Measurements from ENCODE around the gene MTMR2.
"Not testable (repeated sequence)": the region's sequence is repeated elsewhere in the genome, so short reads cannot be mapped to it uniquely, and the experiment has no call there.

Gene MTMR2

GRCh38 chr11:95835768-95836488, 88.0 kb downstream of the MTMR2 start:
- Histone ChIP-seq H3K4me1 (ENCODE audit: insufficient read depth, low read length) (peaks cover 4% of the 10 kb centered on the region), H3K9me3 (ENCODE audit: low read length) (no peaks in the 10 kb centered on the region), H3K27ac (ENCODE audit: low read depth, low read length) (no peak overlapping the region), H3K9ac (ENCODE audit: low read length) (no peak overlapping the region), H3K27me3 (ENCODE audit: control insufficient read depth in 1 of 2, insufficient read depth in 2 of 2, low read length in 2 of 2) (no peaks in the 10 kb centered on the region), H3K36me3 (ENCODE audit: insufficient read depth, low read length) (peaks cover 43% of the 10 kb centered on the region), H3K4me3 (ENCODE audit: low read depth in 1 of 2, low read length in 2 of 2) (no peak overlapping the region)

- Histone ChIP-seq H3K27me3 (ENCODE audit: control insufficient read depth in 1 of 2, insufficient read depth in 2 of 2, low read length in 2 of 2) (no peaks in the 10 kb centered on the region), H3K4me3 (ENCODE audit: low read depth in 1 of 2, low read length in 2 of 2) (no peak overlapping the region), H3K4me1 (ENCODE audit: insufficient read depth, low read length) (peaks cover 4% of the 10 kb centered on the region), H3K9me3 (ENCODE audit: low read length) (no peaks in the 10 kb centered on the region), H3K27ac (ENCODE audit: low read depth, low read length) (no peak overlapping the region), H3K9ac (ENCODE audit: low read length) (no peak overlapping the region), H3K36me3 (ENCODE audit: insufficient read depth, low read length) (peaks cover 43% of the 10 kb centered on the region)
Observed at GRCh38 chr11:95835351-95835750, 88.6 kb downstream of the MTMR2 start.

GRCh38 chr11:95833378-95833777, 90.5 kb downstream of the MTMR2 start:
- H3K9me3 ChIP-seq (ENCODE audit: low read length): no peaks in the 10 kb centered on the region
- no peak overlapping the region for H3K27ac ChIP-seq (ENCODE audit: low read depth, low read length)
- H3K4me1 ChIP-seq (ENCODE audit: insufficient read depth, low read length): peaks cover 4% of the 10 kb centered on the region
- peaks cover 52% of the 10 kb centered on the region for H3K36me3 ChIP-seq (ENCODE audit: insufficient read depth, low read length)
- H3K9ac ChIP-seq (ENCODE audit: low read length): no peak overlapping the region
- H3K4me3 ChIP-seq (ENCODE audit: low read depth in 1 of 2, low read length in 2 of 2): no peak overlapping the region
- no peaks in the 10 kb centered on the region for H3K27me3 ChIP-seq (ENCODE audit: control insufficient read depth in 1 of 2, insufficient read depth in 2 of 2, low read length in 2 of 2)

GRCh38 chr11:95832763-95833162, 91.1 kb downstream of the MTMR2 start:
- no peak overlapping the region for H3K27ac ChIP-seq (ENCODE audit: low read depth, low read length)
- H3K4me1 ChIP-seq (ENCODE audit: insufficient read depth, low read length): peaks cover 4% of the 10 kb centered on the region
- H3K4me3 ChIP-seq (ENCODE audit: low read depth in 1 of 2, low read length in 2 of 2): no peak overlapping the region
- H3K27me3 ChIP-seq (ENCODE audit: control insufficient read depth in 1 of 2, insufficient read depth in 2 of 2, low read length in 2 of 2): no peaks in the 10 kb centered on the region
- no peaks in the 10 kb centered on the region for H3K9me3 ChIP-seq (ENCODE audit: low read length)
- peaks cover 50% of the 10 kb centered on the region for H3K36me3 ChIP-seq (ENCODE audit: insufficient read depth, low read length)
- H3K9ac ChIP-seq (ENCODE audit: low read length): no peak overlapping the region

- Histone ChIP-seq H3K4me3 (ENCODE audit: low read depth in 1 of 2, low read length in 2 of 2) (no peak overlapping the region), H3K9me3 (ENCODE audit: low read length) (no peaks in the 10 kb centered on the region), H3K4me1 (ENCODE audit: insufficient read depth, low read length) (peaks cover 3% of the 10 kb centered on the region), H3K27me3 (ENCODE audit: control insufficient read depth in 1 of 2, insufficient read depth in 2 of 2, low read length in 2 of 2) (no peaks in the 10 kb centered on the region), H3K36me3 (ENCODE audit: insufficient read depth, low read length) (peaks cover 49% of the 10 kb centered on the region), H3K9ac (ENCODE audit: low read length) (no peak overlapping the region), H3K27ac (ENCODE audit: low read depth, low read length) (no peak overlapping the region)
Observed at GRCh38 chr11:95831198-95831883, 92.6 kb downstream of the MTMR2 start.

GRCh38 chr11:95829580-95830259, 94.2 kb downstream of the MTMR2 start:
- H3K9me3 ChIP-seq (ENCODE audit: low read length): no peaks in the 10 kb centered on the region
- H3K4me3 ChIP-seq (ENCODE audit: low read depth in 1 of 2, low read length in 2 of 2): no peak overlapping the region
- H3K36me3 ChIP-seq (ENCODE audit: insufficient read depth, low read length): peaks cover 41% of the 10 kb centered on the region
- no peaks in the 10 kb centered on the region for H3K27me3 ChIP-seq (ENCODE audit: control insufficient read depth in 1 of 2, insufficient read depth in 2 of 2, low read length in 2 of 2)
- H3K9ac ChIP-seq (ENCODE audit: low read length): no peak overlapping the region
- H3K27ac ChIP-seq (ENCODE audit: low read depth, low read length): no peak overlapping the region
- no peaks in the 10 kb centered on the region for H3K4me1 ChIP-seq (ENCODE audit: insufficient read depth, low read length)

- Histone ChIP-seq H3K36me3 (ENCODE audit: insufficient read depth, low read length) (peaks cover 37% of the 10 kb centered on the region), H3K27me3 (ENCODE audit: control insufficient read depth in 1 of 2, insufficient read depth in 2 of 2, low read length in 2 of 2) (no peaks in the 10 kb centered on the region), H3K4me3 (ENCODE audit: low read depth in 1 of 2, low read length in 2 of 2) (no peak overlapping the region), H3K9ac (ENCODE audit: low read length) (no peak overlapping the region), H3K9me3 (ENCODE audit: low read length) (no peaks in the 10 kb centered on the region), H3K27ac (ENCODE audit: low read depth, low read length) (no peak overlapping the region), H3K4me1 (ENCODE audit: insufficient read depth, low read length) (no peaks in the 10 kb centered on the region)
Observed at GRCh38 chr11:95827696-95828095, 96.2 kb downstream of the MTMR2 start.

- H3K27me3 ChIP-seq (ENCODE audit: control insufficient read depth in 1 of 2, insufficient read depth in 2 of 2, low read length in 2 of 2): no peaks in the 10 kb centered on the region
- H3K36me3 ChIP-seq (ENCODE audit: insufficient read depth, low read length): peaks cover 35% of the 10 kb centered on the region
- H3K4me1 ChIP-seq (ENCODE audit: insufficient read depth, low read length): no peaks in the 10 kb centered on the region
- no peaks in the 10 kb centered on the region for H3K9me3 ChIP-seq (ENCODE audit: low read length)
- H3K9ac ChIP-seq (ENCODE audit: low read length): no peak overlapping the region
- no peak overlapping the region for H3K4me3 ChIP-seq (ENCODE audit: low read depth in 1 of 2, low read length in 2 of 2)
- no peak overlapping the region for H3K27ac ChIP-seq (ENCODE audit: low read depth, low read length)
Observed at GRCh38 chr11:95821640-95822039, 102.3 kb downstream of the MTMR2 start.

GRCh38 chr11:95816037-95816436, 107.9 kb downstream of the MTMR2 start:
- no peaks in the 10 kb centered on the region for H3K4me1 ChIP-seq (ENCODE audit: insufficient read depth, low read length)
- peaks cover 24% of the 10 kb centered on the region for H3K36me3 ChIP-seq (ENCODE audit: insufficient read depth, low read length)
- H3K27ac ChIP-seq (ENCODE audit: low read depth, low read length): no peak overlapping the region
- H3K9ac ChIP-seq (ENCODE audit: low read length): no peak overlapping the region
- H3K9me3 ChIP-seq (ENCODE audit: low read length): no peaks in the 10 kb centered on the region
- H3K27me3 ChIP-seq (ENCODE audit: control insufficient read depth in 1 of 2, insufficient read depth in 2 of 2, low read length in 2 of 2): no peaks in the 10 kb centered on the region
- no peak overlapping the region for H3K4me3 ChIP-seq (ENCODE audit: low read depth in 1 of 2, low read length in 2 of 2)

- H3K27ac ChIP-seq (ENCODE audit: low read depth, low read length); H3K27me3 ChIP-seq (ENCODE audit: control insufficient read depth in 1 of 2, insufficient read depth in 2 of 2, low read length in 2 of 2); H3K9me3 ChIP-seq (ENCODE audit: low read length); H3K4me1 ChIP-seq (ENCODE audit: insufficient read depth, low read length); H3K4me3 ChIP-seq (ENCODE audit: low read depth in 1 of 2, low read length in 2 of 2); H3K9ac ChIP-seq (ENCODE audit: low read length): not testable (repeated sequence)
- peaks cover 16% of the 10 kb centered on the region for H3K36me3 ChIP-seq (ENCODE audit: insufficient read depth, low read length)
Observed at GRCh38 chr11:95811052-95811451, 112.9 kb downstream of the MTMR2 start.

- not testable (repeated sequence) for H3K9me3 ChIP-seq (ENCODE audit: low read length); H3K4me3 ChIP-seq (ENCODE audit: low read depth in 1 of 2, low read length in 2 of 2); H3K9ac ChIP-seq (ENCODE audit: low read length); H3K4me1 ChIP-seq (ENCODE audit: insufficient read depth, low read length); H3K27me3 ChIP-seq (ENCODE audit: control insufficient read depth in 1 of 2, insufficient read depth in 2 of 2, low read length in 2 of 2); H3K27ac ChIP-seq (ENCODE audit: low read depth, low read length)
- H3K36me3 ChIP-seq (ENCODE audit: insufficient read depth, low read length): peaks cover 13% of the 10 kb centered on the region
Observed at GRCh38 chr11:95806464-95806863, 117.4 kb downstream of the MTMR2 start.

All from muscle layer of colon (tissue), 2 donors.